Hepatocyte (in vitro differentiated cells): Measurements from ENCODE around the gene PTPN9. TPM values are rescaled to one million over a fixed set of nuclear protein-coding genes. Genes with fewer than 3 reads are reported as not detected.
"Not testable (repeated sequence)": the region's sequence is repeated elsewhere in the genome, so short reads cannot be mapped to it uniquely, and the experiment has no call there.

Experiments
- DNase-seq: peaks from one replicate; pipeline ENCODE4 v3.0.0-alpha.2; 2016; ENCODE audit warnings: low spot score
- H2AFZ ChIP-seq: fragments of 200-600 bp; sonication (generic); 2 replicates; pipeline ENCODE4 v1.6.0; 2016; ENCODE audit warnings: antibody characterized with exemption, mild to moderate bottlenecking
- H3K27ac ChIP-seq: fragments of 200-600 bp; sonication (generic); 2 replicates; pipeline ENCODE4 v1.5.1; 2016; ENCODE audit warnings: mild to moderate bottlenecking
- H3K27me3 ChIP-seq: fragments of 200-600 bp; sonication (generic); 2 replicates; pipeline ENCODE4 v1.6.1; 2016
- H3K36me3 ChIP-seq: fragments of 200-600 bp; sonication (generic); replicated peaks from 2 replicates; pipeline ENCODE4 v1.5.1; 2016; ENCODE audit warnings: low read depth; ENCODE audit not compliant: insufficient read depth
- H3K4me1 ChIP-seq: fragments of 200-600 bp; sonication (generic); 2 replicates; pipeline ENCODE4 v1.5.1; 2016; ENCODE audit warnings: mild to moderate bottlenecking, moderate library complexity; ENCODE audit not compliant: insufficient read depth
- H3K4me2 ChIP-seq: fragments of 200-600 bp; sonication (generic); 2 replicates; pipeline ENCODE4 v1.6.0; 2016
- H3K4me3 ChIP-seq: fragments of 200-600 bp; sonication (generic); 2 replicates; pipeline ENCODE4 v1.5.1; 2016; ENCODE audit warnings: mild to moderate bottlenecking
- H3K79me2 ChIP-seq: fragments of 200-600 bp; sonication (generic); 2 replicates; pipeline ENCODE4 v1.6.0; 2017; ENCODE audit warnings: mild to moderate bottlenecking
- H3K9me2 ChIP-seq: fragments of 200-600 bp; sonication (generic); replicated peaks from 2 replicates; pipeline ENCODE4 v1.6.0; 2017; ENCODE audit warnings: mild to moderate bottlenecking; ENCODE audit not compliant: insufficient read depth
- H3K9me3 ChIP-seq: fragments of 200-600 bp; sonication (generic); 2 replicates; pipeline ENCODE4 v1.5.1; 2016; ENCODE audit warnings: low read depth, mild to moderate bottlenecking
- H4K20me1 ChIP-seq: fragments of 200-600 bp; sonication (generic); 2 replicates; pipeline ENCODE4 v1.6.0; 2016; ENCODE audit warnings: mild to moderate bottlenecking; ENCODE audit not compliant: insufficient read depth, poor library complexity, severe bottlenecking
- EZH2 ChIP-seq: fragments of 200-600 bp; sonication (generic); IDR thresholded peaks from 2 replicates; pipeline ENCODE4 v1.6.1; 2016; ENCODE audit warnings: antibody characterized with exemption, mild to moderate bottlenecking, borderline replicate concordance
- EZH2phosphoT487 ChIP-seq: fragments of 200-600 bp; sonication (generic); IDR thresholded peaks from one replicate; pipeline ENCODE4 v1.6.1; 2018; ENCODE audit warnings: antibody characterized with exemption, mild to moderate bottlenecking, low read depth, moderate library complexity; ENCODE audit not compliant: unreplicated experiment, severe bottlenecking
- WGBS: methylation state at CpG from one replicate; pipeline ENCODE4 v1.1.6; 2016; ENCODE audit warnings: low lambda C conversion rate; ENCODE audit errors: missing lambda C conversion rate; 5-methylcytosine and 5-hydroxymethylcytosine counted together
- polyA plus RNA-seq: library from polyadenylated mRNA; unstranded; fragments of >200 nt; fragmentation: Nextera tagmentation; extraction: Ambion mirVana; gene quantifications from 2 replicates; pipeline ENCODE4 v1.2.1, GENCODE V29; 2016
- total RNA-seq: library from RNA; depleted of rRNA; stranded (reverse); fragments of >200 nt; gene quantifications from 2 replicates; pipeline ENCODE4 v1.2.3, GENCODE V29; 2014
- TF ChIP-seq, protein P1 (sequence below): fragments of 200-600 bp; sonication (generic); IDR thresholded peaks from 2 replicates; pipeline ENCODE4 v1.5.1; 2016; ENCODE audit warnings: antibody characterized with exemption, mild to moderate bottlenecking; ENCODE audit not compliant: poor library complexity

Gene PTPN9
- total and polyA plus RNA-seq, 2 experiments from 2014 or later: 23.3 to 24.0 TPM

DNA sequence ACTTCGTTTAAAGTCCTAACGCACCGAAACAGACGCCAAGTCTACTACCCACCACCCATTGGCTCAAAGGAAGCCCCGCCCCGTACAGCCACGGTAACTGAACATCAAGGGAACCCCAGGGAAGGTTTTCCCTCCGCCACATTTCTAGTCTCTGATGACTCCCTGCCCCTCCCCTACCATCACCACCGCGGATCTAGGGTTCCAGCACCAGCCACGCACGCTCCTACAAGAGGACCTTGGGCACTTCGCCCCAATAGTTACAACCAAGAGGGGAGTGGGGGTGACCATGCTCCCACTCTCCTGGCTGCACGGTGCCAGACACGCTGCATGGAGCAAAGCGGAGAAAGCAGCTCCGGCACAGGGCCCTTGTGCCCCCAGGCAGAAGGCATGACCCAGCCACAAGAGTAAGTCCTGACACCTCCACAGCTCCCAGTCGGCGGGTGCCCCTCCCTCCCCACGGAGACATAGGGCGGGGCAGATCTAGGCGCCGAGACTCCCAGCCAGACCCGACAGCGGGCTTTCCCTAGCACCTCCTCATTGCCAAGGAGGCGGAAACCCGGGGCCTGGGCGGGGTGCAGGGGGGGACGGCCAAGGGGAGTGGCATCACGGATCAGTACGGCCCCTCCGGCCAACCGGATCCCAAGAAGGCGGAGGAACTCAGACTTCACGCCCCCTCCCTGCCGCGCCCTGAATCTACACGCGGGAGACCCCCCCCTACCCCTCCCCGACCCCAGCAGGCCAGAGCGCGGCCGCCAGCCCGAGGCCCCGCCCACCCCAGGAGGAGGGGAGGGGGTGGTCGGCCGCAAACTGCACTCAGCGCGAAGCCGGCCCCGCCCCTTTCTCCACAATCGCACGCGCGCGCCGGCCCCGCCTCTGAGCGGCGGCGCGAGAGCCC, 128.6 kb downstream of the PTPN9 start:
- H4K20me1 ChIP-seq: peaks cover 47% of the 10 kb centered on the region
- H3K9me3 ChIP-seq: no peaks in the 10 kb centered on the region
- no peaks in the 10 kb centered on the region for H3K9me2 ChIP-seq
- H3K4me3 ChIP-seq: peak overlapping the region; percentile 43
- H3K27me3 ChIP-seq: no peaks in the 10 kb centered on the region
- peak overlapping the region; percentile 98 for H3K27ac ChIP-seq
- H2AFZ ChIP-seq: no peak overlapping the region
- H3K36me3 ChIP-seq: no peaks in the 10 kb centered on the region
- WGBS: 2% methylated on average over 23 of the region's 62 CpGs
- H3K79me2 ChIP-seq: peaks cover 49% of the 10 kb centered on the region
- DNase-seq: peak; percentile 98
- H3K4me2 ChIP-seq: peak overlapping the region; percentile 84
- peaks cover 11% of the 10 kb centered on the region for H3K4me1 ChIP-seq
- TF ChIP-seq EZH2phosphoT487 (no peak), EZH2 (no peak)
- TF ChIP-seq, protein P1, sequence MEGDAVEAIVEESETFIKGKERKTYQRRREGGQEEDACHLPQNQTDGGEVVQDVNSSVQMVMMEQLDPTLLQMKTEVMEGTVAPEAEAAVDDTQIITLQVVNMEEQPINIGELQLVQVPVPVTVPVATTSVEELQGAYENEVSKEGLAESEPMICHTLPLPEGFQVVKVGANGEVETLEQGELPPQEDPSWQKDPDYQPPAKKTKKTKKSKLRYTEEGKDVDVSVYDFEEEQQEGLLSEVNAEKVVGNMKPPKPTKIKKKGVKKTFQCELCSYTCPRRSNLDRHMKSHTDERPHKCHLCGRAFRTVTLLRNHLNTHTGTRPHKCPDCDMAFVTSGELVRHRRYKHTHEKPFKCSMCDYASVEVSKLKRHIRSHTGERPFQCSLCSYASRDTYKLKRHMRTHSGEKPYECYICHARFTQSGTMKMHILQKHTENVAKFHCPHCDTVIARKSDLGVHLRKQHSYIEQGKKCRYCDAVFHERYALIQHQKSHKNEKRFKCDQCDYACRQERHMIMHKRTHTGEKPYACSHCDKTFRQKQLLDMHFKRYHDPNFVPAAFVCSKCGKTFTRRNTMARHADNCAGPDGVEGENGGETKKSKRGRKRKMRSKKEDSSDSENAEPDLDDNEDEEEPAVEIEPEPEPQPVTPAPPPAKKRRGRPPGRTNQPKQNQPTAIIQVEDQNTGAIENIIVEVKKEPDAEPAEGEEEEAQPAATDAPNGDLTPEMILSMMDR: no peak

DNA sequence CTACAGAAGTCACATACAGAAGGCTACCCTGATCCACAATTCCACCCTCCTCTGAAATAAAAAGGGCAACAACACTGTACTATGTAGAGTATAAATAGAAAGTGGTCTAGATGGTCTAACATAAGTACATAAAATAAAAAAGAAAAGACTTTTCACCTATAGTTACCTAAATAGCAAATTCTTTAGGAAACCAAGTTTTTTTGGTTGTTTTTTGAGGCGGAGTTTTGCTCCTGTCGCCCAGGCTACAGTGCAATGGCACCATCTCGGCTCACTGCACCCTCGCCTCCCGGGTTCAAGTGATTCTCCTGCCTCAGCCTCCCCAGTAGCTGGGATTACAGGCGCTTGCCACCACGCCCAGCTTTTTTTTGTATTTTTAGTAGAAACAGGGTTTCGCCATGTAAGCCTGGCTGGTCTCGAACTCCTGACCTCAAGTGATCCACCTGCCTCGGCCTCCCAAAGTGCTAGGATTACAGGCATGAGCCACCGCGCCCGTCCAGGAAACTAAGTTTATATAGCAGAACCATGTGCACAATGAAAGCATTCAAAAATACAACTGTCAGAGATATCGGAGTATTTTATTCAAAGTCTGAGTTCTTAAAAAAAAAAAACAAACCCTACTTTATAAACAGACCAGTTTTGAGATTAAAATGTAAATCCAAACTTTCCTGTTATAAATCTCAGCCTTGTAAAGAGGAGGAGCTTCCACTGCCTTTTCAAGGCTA, 129.4 kb downstream of the PTPN9 start:
- H2AFZ ChIP-seq: no peak overlapping the region
- no peak for DNase-seq
- peak overlapping the region; percentile 25 for H3K4me3 ChIP-seq
- no peaks in the 10 kb centered on the region for H3K36me3 ChIP-seq
- no peaks in the 10 kb centered on the region for H3K27me3 ChIP-seq
- H3K27ac ChIP-seq: peak overlapping the region; percentile 49
- H3K9me3 ChIP-seq: no peaks in the 10 kb centered on the region
- peaks cover 11% of the 10 kb centered on the region for H3K4me1 ChIP-seq
- H4K20me1 ChIP-seq: peaks cover 54% of the 10 kb centered on the region
- H3K9me2 ChIP-seq: no peaks in the 10 kb centered on the region
- H3K79me2 ChIP-seq: peaks cover 57% of the 10 kb centered on the region
- TF ChIP-seq, protein P1: no peak
- TF ChIP-seq EZH2phosphoT487 (no peak), EZH2 (no peak)
- peak overlapping the region; percentile 84 for H3K4me2 ChIP-seq
- 63% methylated on average over 14 of the region's 14 CpGs for WGBS

DNA sequence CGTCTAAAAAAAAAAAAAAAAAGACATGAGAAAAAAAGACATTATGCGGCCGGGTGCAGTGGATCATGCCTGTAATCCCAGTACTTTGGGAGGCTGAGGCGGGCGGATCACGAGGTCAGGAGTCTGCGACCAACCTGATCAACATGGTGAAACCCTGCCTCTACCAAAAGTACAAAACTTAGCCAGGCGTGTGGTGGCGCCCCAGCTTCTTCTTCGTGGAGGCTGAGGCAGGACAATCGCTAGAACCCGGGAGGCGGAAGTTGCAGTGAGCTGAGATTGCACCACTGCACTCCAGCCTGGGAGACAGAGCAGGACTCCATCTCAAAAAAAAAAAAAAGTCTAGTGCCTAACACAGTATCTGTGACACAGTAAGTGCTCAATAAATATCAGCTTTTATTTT, 130.9 kb downstream of the PTPN9 start:
- not testable (repeated sequence) for H2AFZ ChIP-seq, H3K9me3 ChIP-seq, H3K27me3 ChIP-seq, H3K9me2 ChIP-seq, H3K36me3 ChIP-seq, H3K4me2 ChIP-seq, H3K27ac ChIP-seq, H3K4me3 ChIP-seq, DNase-seq
- 95% methylated on average over 13 of the region's 13 CpGs for WGBS
- Histone ChIP-seq H3K79me2 (peaks cover 69% of the 10 kb centered on the region), H3K4me1 (peaks cover 19% of the 10 kb centered on the region), H4K20me1 (peaks cover 64% of the 10 kb centered on the region)

DNA sequence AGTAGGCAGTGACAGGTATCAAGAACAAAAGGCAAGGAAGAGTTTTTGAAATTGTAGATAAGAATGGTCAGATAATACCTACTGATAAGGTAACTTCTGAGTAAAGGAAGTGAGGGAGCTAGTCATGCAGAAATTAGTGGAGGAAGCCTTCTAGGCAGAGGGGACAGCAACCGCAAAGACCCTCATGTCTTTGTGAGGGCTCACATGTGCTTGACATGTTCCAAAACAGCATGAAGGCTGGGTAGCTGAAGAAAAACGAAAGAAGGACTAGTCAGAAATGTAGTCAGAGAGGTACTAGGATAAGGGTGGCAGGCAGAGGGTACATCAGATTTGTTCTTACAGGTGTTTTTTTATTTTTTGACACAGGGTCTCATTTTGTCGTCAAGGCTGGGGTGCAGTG, 133.0 kb downstream of the PTPN9 start:
- WGBS: 93% methylated on average over 3 of the region's 3 CpGs
- no peak overlapping the region for H3K4me2 ChIP-seq
- H3K27ac ChIP-seq: no peak overlapping the region
- no peak for DNase-seq
- H3K4me3 ChIP-seq: no peak overlapping the region
- H3K9me2 ChIP-seq: no peaks in the 10 kb centered on the region
- H3K4me1 ChIP-seq: peaks cover 19% of the 10 kb centered on the region
- no peaks in the 10 kb centered on the region for H3K27me3 ChIP-seq
- no peaks in the 10 kb centered on the region for H3K9me3 ChIP-seq
- peaks cover 70% of the 10 kb centered on the region for H4K20me1 ChIP-seq
- H2AFZ ChIP-seq: no peak overlapping the region
- TF ChIP-seq EZH2 (no peak), EZH2phosphoT487 (no peak)
- TF ChIP-seq, protein P1: no peak
- peaks cover 88% of the 10 kb centered on the region for H3K79me2 ChIP-seq
- no peaks in the 10 kb centered on the region for H3K36me3 ChIP-seq

DNA sequence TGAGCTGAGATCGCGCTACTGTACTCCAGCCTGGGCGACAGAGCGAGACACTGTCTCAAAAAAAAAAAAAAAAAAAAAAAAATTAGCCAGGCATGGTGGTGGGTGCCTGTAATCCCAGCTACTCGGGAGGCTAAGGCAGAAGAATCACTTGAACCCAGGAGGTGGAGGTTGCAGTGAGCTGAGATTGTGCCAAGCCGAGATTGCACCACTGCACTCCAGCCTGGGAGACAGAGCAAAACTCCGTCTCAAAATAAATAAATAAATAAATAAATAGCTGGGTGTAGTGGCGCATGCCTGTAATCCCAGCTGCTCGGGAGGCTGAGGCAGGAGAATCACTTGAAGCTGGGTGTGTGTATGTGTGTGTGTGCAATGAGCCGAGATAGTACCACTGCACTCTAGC, 133.8 kb downstream of the PTPN9 start:
- not testable (repeated sequence) for H3K9me2 ChIP-seq, H3K4me3 ChIP-seq, H2AFZ ChIP-seq, DNase-seq, H3K27ac ChIP-seq, H3K4me2 ChIP-seq, H3K27me3 ChIP-seq, H3K36me3 ChIP-seq, H3K9me3 ChIP-seq
- peaks cover 97% of the 10 kb centered on the region for H3K79me2 ChIP-seq
- H3K4me1 ChIP-seq: peaks cover 19% of the 10 kb centered on the region
- WGBS: 96% methylated on average over 10 of the region's 10 CpGs
- H4K20me1 ChIP-seq: peaks cover 74% of the 10 kb centered on the region
